PFSK-1 (cell line): ENCODE measurements around the gene SULT2B1.

Source experiments
- FOXP2 ChIP-seq: optimal IDR thresholded peaks from 2 replicates; pipeline ENCODE3; 2011; ENCODE audit warnings: borderline replicate concordance, control low read depth, inconsistent platforms; ENCODE audit not compliant: insufficient read depth; ENCODE audit errors: extremely low read length, extremely low read depth
- POLR2AphosphoS5 ChIP-seq: IDR thresholded peaks from 2 replicates; pipeline ENCODE4 v1.6.1; 2012; ENCODE audit warnings: low read depth, mild to moderate bottlenecking, control low read depth, low read length, moderate library complexity
- SIN3A ChIP-seq: IDR thresholded peaks from 2 replicates; pipeline ENCODE4 v1.6.1; 2012; ENCODE audit warnings: mild to moderate bottlenecking, low read length, moderate library complexity, borderline replicate concordance; ENCODE audit not compliant: insufficient read depth
- TAF1 ChIP-seq: IDR thresholded peaks from 2 replicates; pipeline ENCODE4 v1.6.1; 2012; ENCODE audit warnings: low read length, control low read depth, borderline replicate concordance; ENCODE audit not compliant: insufficient read depth
- TF ChIP-seq, protein P1 (sequence below), 2 experiments: IDR thresholded peaks; 2 replicates each; pipeline versions ENCODE4 v1.6.1 to v1.8.0; 2011 to 2012; ENCODE audit warnings: low read depth in 2 of 2, low read length in 2 of 2, control low read depth in 1 of 2, inconsistent platforms in 1 of 2, mild to moderate bottlenecking in 1 of 2, moderate library complexity in 1 of 2; ENCODE audit not compliant: insufficient read depth in 1 of 2

DNA sequence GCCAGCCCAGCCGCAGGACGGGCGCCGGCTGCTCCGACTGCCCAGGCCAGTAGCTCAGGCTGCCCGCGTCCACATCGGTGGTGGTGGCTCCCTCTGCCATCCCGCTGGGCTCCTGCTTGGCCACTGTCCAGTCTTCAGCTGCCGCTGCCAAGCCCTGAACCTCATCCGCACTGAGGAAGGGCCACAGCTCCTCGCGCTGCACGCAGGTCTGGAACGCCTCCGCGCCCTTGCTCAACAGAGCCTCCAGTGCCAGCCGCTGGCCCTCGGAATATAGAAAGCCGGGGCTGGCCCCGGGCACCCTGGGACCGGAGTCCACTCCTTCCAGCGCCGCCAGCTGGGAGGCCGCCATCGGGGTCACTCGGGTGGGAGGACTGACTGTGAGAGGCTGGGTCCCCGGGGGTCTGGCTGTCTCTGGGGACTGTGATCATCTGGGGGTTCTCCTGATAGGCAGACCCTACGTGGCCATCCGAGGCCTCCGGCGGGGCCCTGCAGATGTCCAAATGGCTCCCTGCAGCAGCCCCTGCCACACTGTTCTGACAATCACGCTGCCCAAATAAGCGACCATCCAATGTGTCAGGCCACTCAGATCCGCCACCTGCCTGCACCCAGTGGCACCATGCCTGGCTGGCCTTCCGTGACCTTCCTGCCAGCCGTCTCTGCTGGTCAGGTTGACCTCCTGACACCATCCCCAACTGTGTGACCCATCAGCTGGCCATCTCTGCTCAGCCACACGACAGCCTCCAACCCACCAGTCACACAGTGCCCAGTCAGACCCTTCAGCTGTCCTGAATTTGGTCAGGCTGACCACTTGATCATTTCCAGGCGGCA lies 61.3 kb downstream of the SULT2B1 start:
- TF ChIP-seq TAF1: no peak
- TF ChIP-seq SIN3A: no peak
- TF ChIP-seq, protein P1, sequence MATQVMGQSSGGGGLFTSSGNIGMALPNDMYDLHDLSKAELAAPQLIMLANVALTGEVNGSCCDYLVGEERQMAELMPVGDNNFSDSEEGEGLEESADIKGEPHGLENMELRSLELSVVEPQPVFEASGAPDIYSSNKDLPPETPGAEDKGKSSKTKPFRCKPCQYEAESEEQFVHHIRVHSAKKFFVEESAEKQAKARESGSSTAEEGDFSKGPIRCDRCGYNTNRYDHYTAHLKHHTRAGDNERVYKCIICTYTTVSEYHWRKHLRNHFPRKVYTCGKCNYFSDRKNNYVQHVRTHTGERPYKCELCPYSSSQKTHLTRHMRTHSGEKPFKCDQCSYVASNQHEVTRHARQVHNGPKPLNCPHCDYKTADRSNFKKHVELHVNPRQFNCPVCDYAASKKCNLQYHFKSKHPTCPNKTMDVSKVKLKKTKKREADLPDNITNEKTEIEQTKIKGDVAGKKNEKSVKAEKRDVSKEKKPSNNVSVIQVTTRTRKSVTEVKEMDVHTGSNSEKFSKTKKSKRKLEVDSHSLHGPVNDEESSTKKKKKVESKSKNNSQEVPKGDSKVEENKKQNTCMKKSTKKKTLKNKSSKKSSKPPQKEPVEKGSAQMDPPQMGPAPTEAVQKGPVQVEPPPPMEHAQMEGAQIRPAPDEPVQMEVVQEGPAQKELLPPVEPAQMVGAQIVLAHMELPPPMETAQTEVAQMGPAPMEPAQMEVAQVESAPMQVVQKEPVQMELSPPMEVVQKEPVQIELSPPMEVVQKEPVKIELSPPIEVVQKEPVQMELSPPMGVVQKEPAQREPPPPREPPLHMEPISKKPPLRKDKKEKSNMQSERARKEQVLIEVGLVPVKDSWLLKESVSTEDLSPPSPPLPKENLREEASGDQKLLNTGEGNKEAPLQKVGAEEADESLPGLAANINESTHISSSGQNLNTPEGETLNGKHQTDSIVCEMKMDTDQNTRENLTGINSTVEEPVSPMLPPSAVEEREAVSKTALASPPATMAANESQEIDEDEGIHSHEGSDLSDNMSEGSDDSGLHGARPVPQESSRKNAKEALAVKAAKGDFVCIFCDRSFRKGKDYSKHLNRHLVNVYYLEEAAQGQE (IDR thresholded peaks at IDR 0.05; ENCODE audit: insufficient read depth in 1 of 2, low read depth in 2 of 2, low read length in 2 of 2): no peak
- no peak; the same call in 1 of the 2 replicates for TF ChIP-seq POLR2AphosphoS5
- TF ChIP-seq FOXP2: no peak
